Astrocyte of the cerebellum (primary cell): ENCODE measurements around the gene CALML6.

Experiments
- DNase-seq: peaks from one replicate; pipeline ENCODE4 v3.0.0-alpha.2; 2011; ENCODE audit warnings: low read depth
- H3K4me3 ChIP-seq: 2 replicates; pipeline ENCODE4 v1.5.1; 2011; ENCODE audit warnings: mild to moderate bottlenecking, low read depth, low read length, moderate library complexity
- CTCF ChIP-seq: IDR thresholded peaks from 2 replicates; pipeline ENCODE4 v1.5.1; 2012; ENCODE audit warnings: low read length, low read depth, moderate library complexity, mild to moderate bottlenecking; ENCODE audit errors: missing control alignments
- in situ Hi-C: cut with HindIII; loops from 2 replicates; pipeline ENCODE4 v1.10.0; 2017; ENCODE audit warnings: low sequenced_read_pairs

The CALML6 gene

GRCh38 chr1:1920608-1921458, 5.8 kb downstream of the CALML6 start:
- TF ChIP-seq CTCF: no peak
- no peak for DNase-seq
- no peak overlapping the region for H3K4me3 ChIP-seq
- in situ Hi-C loops: no loop called here

GRCh38 chr1:1921459-1921862, 6.4 kb downstream of the CALML6 start:
- TF ChIP-seq CTCF: no peak

GRCh38 chr1:1921901-1922701, 7.0 kb downstream of the CALML6 start:
- in situ Hi-C loops: no loop called here
- no peak for DNase-seq
- H3K4me3 ChIP-seq: no peak overlapping the region
- no peak for TF ChIP-seq CTCF

More at GRCh38 chr1:1921459-1921862, 6.4 kb downstream of the CALML6 start:
- no peak overlapping the region for H3K4me3 ChIP-seq
- no peak for DNase-seq
- in situ Hi-C loops: no loop called here

GRCh38 chr1:1922702-1922955, 7.6 kb downstream of the CALML6 start:
- no peak overlapping the region for H3K4me3 ChIP-seq
- no peak for DNase-seq
- no peak for TF ChIP-seq CTCF
- in situ Hi-C loops: no loop called here

DNA sequence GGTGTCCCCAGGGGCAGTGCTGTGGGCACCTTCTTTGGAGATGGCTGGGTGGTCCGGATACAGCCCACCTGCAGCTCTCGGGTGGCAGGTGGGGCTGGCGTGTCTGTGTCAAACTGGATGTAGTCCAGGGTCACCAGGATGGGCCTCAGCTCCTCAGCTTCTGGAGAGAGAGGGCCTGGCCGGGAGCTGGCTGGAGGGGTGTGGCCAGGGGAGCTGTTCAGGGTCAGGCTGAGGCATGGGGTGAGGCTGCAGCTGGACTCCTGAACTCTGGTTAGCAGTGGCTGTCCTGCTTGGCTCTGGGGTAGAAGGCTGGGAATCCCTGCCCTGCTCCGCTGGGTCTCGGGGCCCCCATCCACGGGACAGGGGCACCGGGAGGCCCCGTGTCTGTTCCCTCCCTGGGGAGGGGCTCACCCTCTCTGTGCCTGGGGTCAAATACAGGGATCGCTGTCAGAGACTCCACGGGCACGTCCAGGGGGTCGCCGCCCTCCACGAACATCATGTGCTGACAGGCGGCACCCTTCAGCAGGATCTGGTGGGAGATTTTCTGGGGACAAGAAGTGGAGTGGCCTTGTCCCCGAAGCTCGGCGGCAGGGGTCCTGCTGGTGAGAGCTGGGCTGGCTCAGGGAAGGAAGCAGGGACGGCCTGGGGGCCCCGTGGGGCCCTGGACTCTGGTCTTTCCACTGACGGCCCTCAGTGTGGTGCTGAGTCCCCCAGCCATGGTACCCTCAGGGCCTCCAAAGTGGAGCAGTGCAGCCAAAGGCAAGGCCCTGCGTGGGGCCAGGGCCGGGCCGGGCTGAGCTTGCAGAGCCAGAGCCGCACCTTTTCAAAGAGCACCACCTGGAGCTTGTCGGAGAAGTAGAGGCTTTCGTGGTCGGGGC, 8.1 kb downstream of the CALML6 start:
- no peak for DNase-seq
- H3K4me3 ChIP-seq: no peak overlapping the region
- in situ Hi-C loops: no loop called here
- no peak for TF ChIP-seq CTCF

DNA sequence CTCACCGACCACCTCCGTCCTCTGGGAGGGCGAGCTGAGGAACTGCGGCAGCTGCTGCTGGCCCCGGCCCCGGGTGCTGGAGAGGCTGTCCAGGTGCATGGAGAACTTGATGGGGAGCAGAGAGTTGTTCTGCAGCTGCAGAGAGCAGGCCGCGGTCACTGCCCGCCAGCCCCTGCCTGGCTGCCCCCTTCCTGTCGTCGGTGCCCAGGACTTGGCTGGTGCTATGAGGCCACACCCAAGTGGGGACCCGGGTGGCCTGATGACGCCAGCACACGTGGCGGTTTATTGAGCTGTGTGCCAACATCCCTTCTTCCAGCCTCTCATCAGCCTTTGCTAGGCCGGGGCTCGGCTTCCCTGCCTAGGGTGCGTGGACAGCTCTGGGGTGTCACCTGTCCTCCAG, 9.3 kb downstream of the CALML6 start:
- no peak for DNase-seq
- no peak overlapping the region for H3K4me3 ChIP-seq
- TF ChIP-seq CTCF: no peak
- in situ Hi-C loops: no loop called here
